Skeletal muscle tissue (tissue), 4 donors: ENCODE results near the gene C12orf56. TPM values are rescaled to one million over a fixed set of nuclear protein-coding genes. Genes with fewer than 3 reads are reported as not detected.

Experiments
- H3K27ac ChIP-seq: one replicate; pipeline ENCODE4 v1.7.0; 2013; ENCODE audit warnings: mild to moderate bottlenecking, low read depth, low read length, inconsistent platforms
- H3K27me3 ChIP-seq, 3 donors: one replicate each; pipeline ENCODE4 v1.7.0; 2013; ENCODE audit warnings: low read length in 3 of 3; ENCODE audit not compliant: control insufficient read depth in 3 of 3, insufficient read depth in 3 of 3
- H3K36me3 ChIP-seq, 3 donors: one replicate each; pipeline ENCODE4 v1.7.0; 2013; ENCODE audit warnings: low read length in 3 of 3; ENCODE audit not compliant: control insufficient read depth in 3 of 3, insufficient read depth in 3 of 3
- H3K4me1 ChIP-seq, 3 donors: one replicate each; pipeline ENCODE4 v1.7.0; 2013; ENCODE audit warnings: low read length in 3 of 3, mild to moderate bottlenecking in 3 of 3; ENCODE audit not compliant: control insufficient read depth in 3 of 3, insufficient read depth in 3 of 3
- H3K4me3 ChIP-seq, 3 donors: one replicate each; pipeline ENCODE4 v1.7.0; 2013; ENCODE audit warnings: low read length in 3 of 3
- H3K9ac ChIP-seq, 3 donors: one replicate each; pipeline ENCODE4 v1.7.0; 2013; ENCODE audit warnings: low read length in 3 of 3, mild to moderate bottlenecking in 3 of 3, moderate library complexity in 2 of 3, low read depth in 1 of 3
- H3K9me3 ChIP-seq, 3 donors: one replicate each; pipeline ENCODE4 v1.7.0; 2013; ENCODE audit warnings: low read length in 3 of 3; ENCODE audit not compliant: control insufficient read depth in 3 of 3
- total RNA-seq: library from RNA; depleted of rRNA; stranded (reverse); fragments of >200 nt; gene quantifications from one replicate; pipeline ENCODE4 v1.2.3, GENCODE V29; 2014
- donor health status: Osteomylitis.

The C12orf56 gene
- total RNA-seq, 1 donor from 2014 or later = 0.52 TPM

DNA sequence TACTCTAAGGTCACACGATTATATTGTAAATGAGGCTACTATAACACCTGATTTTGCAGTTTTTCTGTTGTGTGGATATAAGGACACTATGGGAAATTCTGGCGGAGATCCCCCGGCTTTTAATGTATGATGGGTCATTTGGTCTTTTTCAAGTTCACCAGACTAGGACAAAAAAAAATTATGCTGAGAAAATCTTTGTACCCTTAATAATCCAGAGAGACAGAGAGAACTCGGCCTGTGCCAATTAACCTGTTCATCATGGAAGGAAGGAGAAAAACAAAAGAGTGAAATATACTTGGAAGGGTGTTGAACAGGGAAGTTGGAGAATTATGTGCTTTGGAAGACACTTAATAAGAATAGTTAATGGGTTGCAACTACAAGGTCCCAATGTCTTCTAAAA lies 106.3 kb downstream of the C12orf56 start:
- Histone ChIP-seq H3K27ac (no peak overlapping the region), H3K4me1 (no peaks in the 10 kb centered on the region), H3K9ac (no peak overlapping the region)

GRCh38 chr12:64278421-64278820 lies 112.1 kb downstream of the C12orf56 start:
- Histone ChIP-seq H3K9me3 (no peaks in the 10 kb centered on the region), H3K9ac (no peak overlapping the region), H3K4me3 (no peak overlapping the region)

More for the DNA sequence above, 106.3 kb downstream of the C12orf56 start:
- no peaks in the 10 kb centered on the region for H3K27me3 ChIP-seq
- no peaks in the 10 kb centered on the region for H3K36me3 ChIP-seq
- H3K9me3 ChIP-seq = no peaks in the 10 kb centered on the region
- no peak overlapping the region for H3K4me3 ChIP-seq

DNA sequence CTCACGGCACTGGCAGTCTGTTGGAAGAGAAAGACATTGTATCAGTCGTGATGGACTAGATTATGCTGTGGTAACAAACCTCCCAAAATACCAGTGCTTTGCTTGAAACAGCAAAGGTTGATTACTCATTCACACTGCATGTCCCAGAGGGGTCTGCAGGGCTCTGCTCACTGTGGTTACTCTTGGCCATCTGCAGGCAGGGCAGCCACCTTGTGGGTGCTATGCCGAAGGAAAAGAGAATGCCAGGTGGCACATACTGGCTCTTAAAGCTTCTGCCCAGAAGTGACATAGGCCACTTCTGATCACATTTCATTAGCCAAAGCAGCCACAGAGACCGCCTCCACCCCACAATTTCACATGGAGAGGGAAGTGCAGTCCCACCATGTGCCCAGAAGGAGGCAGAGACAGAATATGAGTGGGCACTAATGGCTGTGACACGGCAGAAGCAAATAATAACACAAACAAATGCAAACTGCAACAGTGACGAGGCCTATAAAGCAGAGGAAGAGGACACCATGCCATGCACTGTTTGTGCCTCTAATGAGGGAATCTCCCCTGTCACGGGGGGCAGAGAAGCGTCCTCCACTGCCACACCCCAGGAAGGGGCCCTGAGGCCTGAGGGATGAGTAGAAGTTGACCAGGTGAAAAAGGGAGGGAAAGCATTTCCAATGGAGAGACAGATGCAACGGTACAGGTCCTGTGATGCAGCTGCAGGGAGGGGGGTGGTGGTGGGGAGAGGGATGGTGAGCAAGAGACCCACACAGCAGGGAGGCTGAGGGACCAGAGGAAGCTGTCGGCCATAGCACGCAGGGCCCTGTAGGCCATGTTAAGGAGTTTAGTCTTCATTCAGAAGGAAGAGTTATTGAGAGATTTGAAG lies 116.8 kb downstream of the C12orf56 start:
- no peak overlapping the region for H3K4me3 ChIP-seq
- no peak overlapping the region for H3K27ac ChIP-seq
- H3K4me1 ChIP-seq = no peaks in the 10 kb centered on the region
- H3K36me3 ChIP-seq = no peaks in the 10 kb centered on the region
- H3K9me3 ChIP-seq = no peaks in the 10 kb centered on the region
- H3K9ac ChIP-seq = no peak overlapping the region
- no peaks in the 10 kb centered on the region for H3K27me3 ChIP-seq

More at GRCh38 chr12:64278421-64278820, 112.1 kb downstream of the C12orf56 start:
- H3K4me1 ChIP-seq = no peaks in the 10 kb centered on the region
- H3K27ac ChIP-seq = no peak overlapping the region
- H3K27me3 ChIP-seq = no peaks in the 10 kb centered on the region
- H3K36me3 ChIP-seq = no peaks in the 10 kb centered on the region

DNA sequence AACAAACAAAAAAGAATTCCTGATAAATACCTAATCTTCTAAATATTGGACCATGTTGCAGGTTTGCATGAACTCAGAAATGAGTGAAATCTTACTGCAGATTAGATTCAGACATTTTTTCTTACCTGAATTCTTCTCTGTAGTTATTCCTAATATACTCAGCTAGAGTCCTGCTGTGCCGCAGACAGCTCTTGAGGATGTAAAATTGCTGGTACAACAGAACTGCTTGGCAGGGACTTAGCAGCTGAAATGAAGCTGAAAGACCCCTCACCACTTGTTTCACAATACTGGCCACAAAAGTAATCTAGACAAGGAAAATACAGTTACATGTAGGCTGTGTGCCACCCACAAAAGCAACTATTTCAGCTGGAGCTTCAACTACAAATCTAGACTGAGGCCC lies 120.1 kb downstream of the C12orf56 start:
- Histone ChIP-seq H3K36me3 (no peaks in the 10 kb centered on the region), H3K9me3 (no peaks in the 10 kb centered on the region), H3K4me3 (no peak overlapping the region), H3K4me1 (no peaks in the 10 kb centered on the region), H3K27ac (no peak overlapping the region), H3K27me3 (no peaks in the 10 kb centered on the region), H3K9ac (no peak overlapping the region)

GRCh38 chr12:64269161-64269560 lies 121.4 kb downstream of the C12orf56 start:
- H3K9me3 ChIP-seq = no peaks in the 10 kb centered on the region
- no peak overlapping the region for H3K27ac ChIP-seq
- no peak overlapping the region for H3K9ac ChIP-seq
- no peaks in the 10 kb centered on the region for H3K27me3 ChIP-seq
- H3K36me3 ChIP-seq = no peaks in the 10 kb centered on the region
- no peaks in the 10 kb centered on the region for H3K4me1 ChIP-seq
- no peak overlapping the region for H3K4me3 ChIP-seq

DNA sequence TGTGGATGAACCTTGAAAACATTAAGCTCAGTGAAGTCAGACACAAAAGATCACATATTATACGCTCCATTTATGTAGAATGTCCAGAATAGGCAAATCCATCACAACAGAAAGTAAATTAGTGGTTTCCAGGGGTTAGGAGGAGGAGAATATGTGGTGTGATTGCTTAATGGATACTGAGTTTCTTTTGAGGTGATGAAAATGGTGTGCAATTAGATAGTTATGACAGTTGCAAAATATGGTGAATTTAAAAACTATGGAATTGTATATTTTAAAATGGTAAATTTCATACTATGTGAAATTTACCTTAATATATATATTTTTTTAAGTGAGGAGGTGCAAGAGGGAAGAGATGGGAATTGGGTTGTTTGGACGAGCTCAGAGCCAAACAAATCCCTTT lies 122.1 kb downstream of the C12orf56 start:
- no peak overlapping the region for H3K9ac ChIP-seq
- no peaks in the 10 kb centered on the region for H3K27me3 ChIP-seq
- H3K9me3 ChIP-seq = no peaks in the 10 kb centered on the region
- no peaks in the 10 kb centered on the region for H3K36me3 ChIP-seq
- no peak overlapping the region for H3K27ac ChIP-seq
- no peak overlapping the region for H3K4me3 ChIP-seq
- H3K4me1 ChIP-seq = no peaks in the 10 kb centered on the region

GRCh38 chr12:64265839-64266238 lies 124.7 kb downstream of the C12orf56 start:
- H3K36me3 ChIP-seq = no peaks in the 10 kb centered on the region
- H3K4me3 ChIP-seq = no peak overlapping the region
- no peaks in the 10 kb centered on the region for H3K9me3 ChIP-seq
- H3K27me3 ChIP-seq = no peaks in the 10 kb centered on the region
- H3K9ac ChIP-seq = no peak overlapping the region
- no peaks in the 10 kb centered on the region for H3K4me1 ChIP-seq
- no peak overlapping the region for H3K27ac ChIP-seq

GRCh38 chr12:64261813-64262212 lies 128.7 kb downstream of the C12orf56 start:
- H3K4me1 ChIP-seq = no peaks in the 10 kb centered on the region

DNA sequence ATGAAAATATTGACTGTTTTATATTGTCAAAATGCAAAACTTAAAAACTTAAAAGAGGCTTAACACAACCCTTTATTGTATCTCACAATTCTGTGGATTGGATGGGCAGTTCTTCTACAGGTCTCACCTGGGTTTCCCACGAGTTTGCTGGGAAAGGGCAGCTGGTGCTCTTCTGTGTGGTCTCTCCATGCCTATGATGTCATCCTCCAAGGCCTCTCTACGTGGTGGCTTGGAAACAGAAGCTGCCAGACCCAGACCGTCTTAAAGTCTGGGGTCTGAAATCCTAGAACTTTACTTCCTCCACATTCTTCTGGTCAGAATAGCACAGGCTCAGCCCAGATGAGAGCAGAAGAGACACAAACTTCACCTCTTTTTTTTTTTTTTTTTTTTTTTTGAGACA lies 132.0 kb downstream of the C12orf56 start:
- Histone ChIP-seq H3K9ac (no peak overlapping the region), H3K27me3 (no peaks in the 10 kb centered on the region), H3K36me3 (no peaks in the 10 kb centered on the region), H3K9me3 (no peaks in the 10 kb centered on the region), H3K27ac (no peak overlapping the region), H3K4me1 (peaks cover 0 to 4% (median 0%) of the 10 kb centered on the region in 3 donors), H3K4me3 (no peak overlapping the region)

More at GRCh38 chr12:64261813-64262212, 128.7 kb downstream of the C12orf56 start:
- Histone ChIP-seq H3K36me3 (no peaks in the 10 kb centered on the region), H3K27me3 (no peaks in the 10 kb centered on the region), H3K27ac (no peak overlapping the region), H3K9me3 (no peaks in the 10 kb centered on the region), H3K9ac (no peak overlapping the region), H3K4me3 (no peak overlapping the region)

DNA sequence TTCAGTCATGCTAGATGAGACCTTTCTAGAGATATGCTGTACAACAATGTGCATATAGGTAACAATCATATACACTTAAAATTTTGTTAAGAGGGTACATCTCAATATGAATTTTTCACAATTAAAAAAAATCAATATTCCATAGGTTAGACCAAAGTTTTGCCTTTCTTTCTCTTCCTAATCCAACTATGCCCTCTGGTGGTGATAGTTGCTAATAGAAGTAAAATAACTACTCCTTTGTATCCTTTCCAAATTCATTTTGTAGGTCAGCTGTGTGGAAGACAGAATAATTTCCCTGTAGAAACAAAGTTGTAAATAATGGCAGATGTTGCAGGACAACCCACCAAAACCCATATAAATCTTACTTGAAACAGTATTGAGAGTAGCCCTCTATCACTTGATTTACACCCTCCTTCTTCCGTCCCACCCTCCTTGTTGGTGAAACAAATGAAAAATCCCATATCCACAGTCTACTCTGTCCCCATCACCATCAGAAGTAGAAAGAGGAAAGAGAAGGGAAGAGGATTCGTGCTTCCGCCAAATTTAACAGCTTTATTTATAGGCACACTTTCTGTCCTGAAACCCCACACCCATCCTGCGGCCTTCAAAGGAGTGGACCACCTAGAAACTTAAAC lies 134.3 kb downstream of the C12orf56 start:
- Histone ChIP-seq H3K9me3 (no peaks in the 10 kb centered on the region), H3K27me3 (no peaks in the 10 kb centered on the region), H3K4me3 (no peak overlapping the region), H3K27ac (no peak overlapping the region), H3K36me3 (no peaks in the 10 kb centered on the region), H3K4me1 (peaks cover 0 to 4% (median 0%) of the 10 kb centered on the region in 3 donors), H3K9ac (no peak overlapping the region)
